Subcutaneous abdominal adipose tissue (tissue), 5 donors: ENCODE measurements around the gene ITPA.
A peak's percentile ranks its signal among the peaks of the same experiment; 100 is the strongest.

Experiments
- H3K27ac ChIP-seq: one replicate; pipeline ENCODE4 v1.7.0; 2013; ENCODE audit warnings: low read depth, mild to moderate bottlenecking, inconsistent platforms, low read length, moderate library complexity
- H3K27me3 ChIP-seq, 5 donors: one replicate each; pipeline ENCODE4 v1.7.0; 2013; ENCODE audit warnings: low read length in 5 of 5, inconsistent platforms in 1 of 5; ENCODE audit not compliant: control insufficient read depth in 5 of 5, insufficient read depth in 4 of 5
- H3K36me3 ChIP-seq, 5 donors: one replicate each; pipeline ENCODE4 v1.7.0; 2013; ENCODE audit warnings: low read length in 5 of 5; ENCODE audit not compliant: control insufficient read depth in 5 of 5, insufficient read depth in 5 of 5
- H3K4me1 ChIP-seq, 5 donors: one replicate each; pipeline ENCODE4 v1.7.0; 2013; ENCODE audit warnings: low read length in 5 of 5, mild to moderate bottlenecking in 3 of 5, moderate library complexity in 1 of 5; ENCODE audit not compliant: control insufficient read depth in 5 of 5, insufficient read depth in 5 of 5
- H3K4me3 ChIP-seq, 5 donors: one replicate each; pipeline ENCODE4 v1.7.0; 2013; ENCODE audit warnings: low read length in 5 of 5, low read depth in 1 of 5
- H3K9ac ChIP-seq, 5 donors: one replicate each; pipeline ENCODE4 v1.7.0; 2013; ENCODE audit warnings: low read length in 5 of 5, mild to moderate bottlenecking in 4 of 5, moderate library complexity in 3 of 5
- H3K9me3 ChIP-seq, 5 donors: one replicate each; pipeline ENCODE4 v1.7.0; 2013; ENCODE audit warnings: low read length in 5 of 5; ENCODE audit not compliant: control insufficient read depth in 5 of 5
- donor health status: healthy.
- donor health status: healthy.
- donor health status: healthy.
- donor health status: healthy.
- donor health status: healthy.

The ITPA gene

GRCh38 chr20:3237011-3237957, 28.0 kb downstream of the ITPA start:
- Histone ChIP-seq H3K9ac (no peak overlapping the region), H3K27me3 (peaks cover 33 to 48% (median 46%) of the 10 kb centered on the region in 5 donors), H3K4me3 (no peak overlapping the region), H3K27ac (no peak overlapping the region), H3K4me1 (peaks cover 0 to 28% (median 22%) of the 10 kb centered on the region in 5 donors), H3K9me3 (no peaks in the 10 kb centered on the region), H3K36me3 (no peaks in the 10 kb centered on the region)

GRCh38 chr20:3237958-3238615, 28.8 kb downstream of the ITPA start:
- no peaks in the 10 kb centered on the region for H3K36me3 ChIP-seq
- peak overlapping the region in 4 of 5 donors; percentile 62 to 80 (median 74) for H3K4me3 ChIP-seq
- peaks cover 0 to 28% (median 22%) of the 10 kb centered on the region in 5 donors for H3K4me1 ChIP-seq
- no peak overlapping the region for H3K27ac ChIP-seq
- peaks cover 33 to 48% (median 46%) of the 10 kb centered on the region in 5 donors for H3K27me3 ChIP-seq
- H3K9ac ChIP-seq = no peak overlapping the region
- no peaks in the 10 kb centered on the region for H3K9me3 ChIP-seq

- Histone ChIP-seq H3K9me3 (no peaks in the 10 kb centered on the region), H3K4me3 (peak overlapping the region in 4 of 5 donors; percentile 62 to 80 (median 74)), H3K9ac (peak overlapping the region in 1 of 5 donors; percentile 40), H3K27me3 (peaks cover 33 to 48% (median 47%) of the 10 kb centered on the region in 5 donors), H3K4me1 (peaks cover 0 to 28% (median 22%) of the 10 kb centered on the region in 5 donors), H3K27ac (no peak overlapping the region), H3K36me3 (no peaks in the 10 kb centered on the region)
Measured at GRCh38 chr20:3238616-3239025, 29.3 kb downstream of the ITPA start.

- peaks cover 0 to 28% (median 22%) of the 10 kb centered on the region in 5 donors for H3K4me1 ChIP-seq
- peak within 1 kb of the TSS; percentile 50 to 80 (median 69) for H3K4me3 ChIP-seq
- H3K27ac ChIP-seq = no peak within 1 kb of the TSS
- H3K9me3 ChIP-seq = no peaks in the 10 kb centered on the region
- H3K36me3 ChIP-seq = no peaks in the 10 kb centered on the region
- peaks cover 33 to 50% (median 47%) of the 10 kb centered on the region in 5 donors for H3K27me3 ChIP-seq
- peak within 1 kb of the TSS in 4 of 5 donors; percentile 35 to 46 (median 42) for H3K9ac ChIP-seq
Measured at GRCh38 chr20:3239026-3239866, 29.9 kb downstream of the ITPA start, which contains the start of gene SLC4A11. Gene SLC4A11, minus strand, starts transcription at chr20:3239190. Its CDS starts 53 bp downstream, at chr20:3239137.

GRCh38 chr20:3239867-3240775, 30.8 kb downstream of the ITPA start:
- H3K9me3 ChIP-seq = no peaks in the 10 kb centered on the region
- H3K4me1 ChIP-seq = peaks cover 0 to 28% (median 22%) of the 10 kb centered on the region in 5 donors
- peaks cover 31 to 50% (median 43%) of the 10 kb centered on the region in 5 donors for H3K27me3 ChIP-seq
- H3K27ac ChIP-seq = no peak overlapping the region
- peak overlapping the region in 4 of 5 donors; percentile 30 to 46 (median 36) for H3K9ac ChIP-seq
- H3K4me3 ChIP-seq = peak overlapping the region; percentile 50 to 80 (median 69)
- H3K36me3 ChIP-seq = no peaks in the 10 kb centered on the region

- H3K9ac ChIP-seq = no peak overlapping the region
- peaks cover 23 to 43% (median 37%) of the 10 kb centered on the region in 5 donors for H3K27me3 ChIP-seq
- no peak overlapping the region for H3K27ac ChIP-seq
- H3K4me3 ChIP-seq = no peak overlapping the region
- peaks cover 0 to 28% (median 22%) of the 10 kb centered on the region in 5 donors for H3K4me1 ChIP-seq
- H3K9me3 ChIP-seq = no peaks in the 10 kb centered on the region
- no peaks in the 10 kb centered on the region for H3K36me3 ChIP-seq
Measured at GRCh38 chr20:3240776-3241363, 31.6 kb downstream of the ITPA start.

- no peak overlapping the region for H3K27ac ChIP-seq
- H3K4me3 ChIP-seq = no peak overlapping the region
- H3K9me3 ChIP-seq = no peaks in the 10 kb centered on the region
- peaks cover 15 to 35% (median 29%) of the 10 kb centered on the region in 5 donors for H3K27me3 ChIP-seq
- no peak overlapping the region for H3K9ac ChIP-seq
- H3K4me1 ChIP-seq = peaks cover 0 to 28% (median 22%) of the 10 kb centered on the region in 5 donors
- no peaks in the 10 kb centered on the region for H3K36me3 ChIP-seq
Measured at GRCh38 chr20:3242172-3242692, 32.9 kb downstream of the ITPA start.

- peaks cover 0 to 24% (median 20%) of the 10 kb centered on the region in 5 donors for H3K4me1 ChIP-seq
- H3K4me3 ChIP-seq = no peak overlapping the region
- H3K27me3 ChIP-seq = peaks cover 12 to 35% (median 24%) of the 10 kb centered on the region in 5 donors
- no peak overlapping the region for H3K27ac ChIP-seq
- no peak overlapping the region for H3K9ac ChIP-seq
- H3K9me3 ChIP-seq = no peaks in the 10 kb centered on the region
- no peaks in the 10 kb centered on the region for H3K36me3 ChIP-seq
Measured at GRCh38 chr20:3243718-3244358, 34.5 kb downstream of the ITPA start.
